Measurements from ENCODE around the gene LARGE1. TPM values are rescaled to one million over a fixed set of nuclear protein-coding genes. Genes with fewer than 3 reads are reported as not detected.

LARGE1 gene
- polyA plus RNA-seq, 1 experiment = 8.5 TPM

- Histone ChIP-seq H3K27me3 (ENCODE audit: control insufficient read depth, insufficient read depth, low read length) (no peaks in the 10 kb centered on the region), H3K4me3 (ENCODE audit: low read depth, low read length) (no peak overlapping the region), H3K36me3 (ENCODE audit: control insufficient read depth, insufficient read depth, low read length) (no peaks in the 10 kb centered on the region)
- DNase-seq (ENCODE audit: low read depth) = peak; percentile 33
- no peak for TF ChIP-seq CTCF (IDR thresholded peaks at IDR 0.05; ENCODE audit: insufficient read depth, low read depth, low read length)
- ChIA-PET POLR2A (no interaction called here), CTCF (interaction anchor here (0.9 to 1.3 kb wide), 2 partner anchors 9 to 14 kb away, joined by 3 to 4 read pairs; no protein-coding TSS in a partner anchor)
Observed at GRCh38 chr22:33909075-33909458, 11.2 kb downstream of the LARGE1 start.

GRCh38 chr22:33908171-33909074, 11.9 kb downstream of the LARGE1 start:
- ChIA-PET POLR2A (no interaction called here), CTCF (interaction anchor here (0.9 to 1.3 kb wide), 2 partner anchors 10 to 15 kb away, joined by 3 to 4 read pairs; no protein-coding TSS in a partner anchor)
- H3K27me3 ChIP-seq (ENCODE audit: control insufficient read depth, insufficient read depth, low read length) = no peaks in the 10 kb centered on the region
- no peaks in the 10 kb centered on the region for H3K36me3 ChIP-seq (ENCODE audit: control insufficient read depth, insufficient read depth, low read length)
- DNase-seq (ENCODE audit: low read depth) = no peak
- no peak for TF ChIP-seq CTCF (IDR thresholded peaks at IDR 0.05; ENCODE audit: insufficient read depth, low read depth, low read length)
- H3K4me3 ChIP-seq (ENCODE audit: low read depth, low read length) = no peak overlapping the region

GRCh38 chr22:33906954-33907353, 13.3 kb downstream of the LARGE1 start:
- ChIA-PET POLR2A (no interaction called here), CTCF (no interaction called here)
- H3K4me3 ChIP-seq (ENCODE audit: low read depth, low read length) = no peak overlapping the region
- H3K36me3 ChIP-seq (ENCODE audit: control insufficient read depth, insufficient read depth, low read length) = no peaks in the 10 kb centered on the region
- H3K27me3 ChIP-seq (ENCODE audit: control insufficient read depth, insufficient read depth, low read length) = no peaks in the 10 kb centered on the region
- TF ChIP-seq CTCF (IDR thresholded peaks at IDR 0.05; ENCODE audit: insufficient read depth, low read depth, low read length) = no peak
- DNase-seq (ENCODE audit: low read depth) = no peak

GRCh38 chr22:33906475-33906874, 13.8 kb downstream of the LARGE1 start:
- ChIA-PET CTCF (no interaction called here), POLR2A (no interaction called here)
- no peak for DNase-seq (ENCODE audit: low read depth)
- no peak overlapping the region for H3K4me3 ChIP-seq (ENCODE audit: low read depth, low read length)
- TF ChIP-seq CTCF (IDR thresholded peaks at IDR 0.05; ENCODE audit: insufficient read depth, low read depth, low read length) = no peak
- H3K27me3 ChIP-seq (ENCODE audit: control insufficient read depth, insufficient read depth, low read length) = no peaks in the 10 kb centered on the region
- no peaks in the 10 kb centered on the region for H3K36me3 ChIP-seq (ENCODE audit: control insufficient read depth, insufficient read depth, low read length)

GRCh38 chr22:33903012-33903411, 17.3 kb downstream of the LARGE1 start:
- DNase-seq (ENCODE audit: low read depth) = no peak
- POLR2A ChIA-PET = no interaction called here

More at GRCh38 chr22:33903012-33903411, 17.3 kb downstream of the LARGE1 start:
- Histone ChIP-seq H3K36me3 (ENCODE audit: control insufficient read depth, insufficient read depth, low read length) (no peaks in the 10 kb centered on the region), H3K27me3 (ENCODE audit: control insufficient read depth, insufficient read depth, low read length) (no peaks in the 10 kb centered on the region), H3K4me3 (ENCODE audit: low read depth, low read length) (no peak overlapping the region)
- TF ChIP-seq CTCF (IDR thresholded peaks at IDR 0.05; ENCODE audit: insufficient read depth, low read depth, low read length) = no peak
- CTCF ChIA-PET = interaction anchor here (1.0 kb wide), 1 partner anchor 44 kb away, joined by 4 read pairs; no protein-coding TSS in a partner anchor

Data from BJ (cell line).